Cerebellar nuclear complex (tissue), 1 donor: Measurements from ENCODE around the gene C16orf95.

Experiments used
- DNase-seq, 2 experiments: peaks; one replicate each; lab custom pipeline; 2025; lab: John Stamatoyannopoulos, UW

C16orf95 gene

GRCh38 chr16:87332150-87332549, 15.0 kb upstream of the C16orf95 start:
- no peak for DNase-seq

GRCh38 chr16:87331241-87331801, 14.1 kb upstream of the C16orf95 start:
- no peak for DNase-seq

DNA sequence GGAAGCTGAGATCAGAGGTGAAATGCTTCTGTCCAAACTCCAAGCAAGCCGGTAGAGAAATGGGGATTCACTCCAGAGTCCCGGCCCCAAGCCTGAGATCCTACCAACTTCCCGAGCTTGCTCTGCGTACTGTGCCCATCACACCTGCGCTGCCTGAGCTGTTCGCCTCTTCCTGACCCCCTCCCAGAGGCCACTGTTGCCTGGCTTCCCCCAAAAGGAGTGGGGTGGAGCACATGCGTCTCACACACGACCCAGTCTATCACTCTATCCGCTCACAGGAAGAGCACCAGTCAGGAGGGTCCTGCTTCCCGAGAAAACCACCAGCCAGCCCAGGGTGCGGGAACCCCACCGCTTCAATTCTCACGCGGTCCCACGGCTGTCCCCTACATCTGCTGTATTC, 13.5 kb upstream of the C16orf95 start:
- DNase-seq = no peak

- no peak for DNase-seq
Measured at GRCh38 chr16:87330257-87330624, 13.0 kb upstream of the C16orf95 start.

GRCh38 chr16:87329436-87330256, 12.5 kb upstream of the C16orf95 start:
- DNase-seq = no peak

- peak in 1 of 2 experiments; percentile 60 for DNase-seq
Measured at GRCh38 chr16:87328846-87329245, 11.7 kb upstream of the C16orf95 start.

DNA sequence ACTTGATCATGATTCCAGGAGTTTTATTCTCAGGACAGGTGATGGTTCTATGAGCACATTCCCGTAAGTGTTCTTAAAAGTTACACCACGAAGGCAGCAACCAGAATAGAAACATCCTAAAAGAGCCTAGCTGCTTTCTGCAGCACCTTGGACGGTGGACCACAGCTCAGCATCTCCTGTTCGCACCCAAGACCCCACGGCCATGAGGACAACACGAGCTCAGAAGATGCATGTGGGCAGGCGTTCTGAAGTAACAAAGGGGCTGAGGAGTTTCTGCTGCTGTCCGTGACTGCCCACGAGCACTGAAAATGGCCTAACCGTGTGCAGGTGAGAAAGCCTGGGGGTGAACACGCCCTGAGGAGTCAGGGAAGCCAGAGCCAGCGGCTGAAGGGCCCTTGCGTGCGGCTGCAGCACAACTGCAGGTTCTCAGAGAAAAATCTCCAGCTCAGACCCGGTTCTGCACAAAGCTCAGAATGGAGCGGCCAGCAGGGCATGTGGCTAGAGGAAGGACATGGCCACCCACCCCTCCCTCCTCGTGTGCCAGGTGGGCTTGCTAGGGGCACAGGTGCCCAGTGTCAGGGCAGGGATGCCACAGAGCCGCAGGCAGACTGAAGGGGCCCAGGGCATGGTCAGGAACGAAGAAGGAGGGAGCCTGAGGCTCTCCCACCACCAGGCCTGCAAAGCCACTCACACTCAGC, 10.8 kb upstream of the C16orf95 start:
- DNase-seq = no peak

DNA sequence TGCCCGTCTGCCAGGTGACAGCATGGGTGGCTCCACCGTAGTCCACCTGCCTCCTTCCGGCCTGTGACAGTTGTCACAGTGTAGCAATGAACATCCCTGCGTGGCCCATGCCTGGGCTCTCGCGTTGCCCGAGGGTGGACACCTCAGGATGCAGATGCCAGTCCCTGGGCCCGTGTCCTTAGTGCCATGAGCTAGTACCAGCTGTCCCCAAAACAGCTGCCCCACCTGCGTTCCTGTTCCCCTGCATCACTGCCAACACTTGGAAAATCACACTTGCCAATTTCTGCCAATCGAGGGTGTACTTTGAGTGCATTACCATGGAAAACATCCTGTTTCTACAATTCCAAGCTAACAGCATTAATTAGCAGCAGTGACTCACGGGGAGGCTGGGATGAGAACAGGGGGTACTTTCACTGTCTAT, 9.0 kb upstream of the C16orf95 start:
- no peak for DNase-seq

- DNase-seq = no peak
Measured at GRCh38 chr16:87325423-87325858, 8.2 kb upstream of the C16orf95 start.

DNA sequence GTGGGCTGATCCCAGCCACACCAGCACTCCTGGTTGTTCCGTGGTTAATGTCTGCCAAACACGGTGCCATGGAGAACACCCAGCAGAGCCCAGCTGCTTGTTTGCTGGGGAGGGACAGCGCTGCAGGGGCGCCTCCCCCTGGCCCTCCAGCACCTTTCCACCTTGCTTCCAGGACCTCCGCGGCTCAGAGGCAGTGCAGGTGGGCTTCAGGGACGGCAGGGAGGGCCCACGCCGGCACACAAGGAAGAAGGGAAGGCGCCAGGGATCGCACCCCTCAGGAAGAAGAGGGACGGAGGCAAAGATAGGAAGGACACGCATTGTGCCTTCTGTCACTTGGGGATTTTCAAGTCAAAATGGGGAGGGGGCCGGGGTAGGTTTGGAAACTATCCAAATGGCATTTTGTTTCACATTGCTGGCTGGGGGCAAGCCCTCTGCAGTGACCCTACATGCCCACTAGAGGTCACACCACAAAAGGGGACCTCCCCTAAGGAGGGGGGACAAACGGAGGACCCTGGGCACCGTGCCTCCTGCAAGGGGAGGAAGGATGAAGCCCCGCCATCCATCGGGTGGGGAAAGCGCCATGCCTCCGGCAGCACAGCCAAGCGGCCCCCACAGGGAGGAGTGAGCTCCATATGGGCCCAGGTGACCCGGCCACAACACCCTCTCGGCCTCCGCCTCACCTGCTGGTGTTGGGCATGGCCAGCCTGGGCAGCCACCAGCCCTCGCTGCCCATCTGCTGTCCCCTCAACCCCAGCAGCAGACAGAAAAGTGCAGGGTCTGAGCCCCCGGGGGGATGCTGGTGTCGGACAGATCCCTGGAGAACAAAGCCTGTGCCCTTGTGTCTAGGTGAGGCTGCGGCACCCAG, 7.5 kb upstream of the C16orf95 start:
- peak in 1 of 2 experiments; percentile 40 for DNase-seq

GRCh38 chr16:87323727-87324410, 6.7 kb upstream of the C16orf95 start:
- no peak for DNase-seq

DNA sequence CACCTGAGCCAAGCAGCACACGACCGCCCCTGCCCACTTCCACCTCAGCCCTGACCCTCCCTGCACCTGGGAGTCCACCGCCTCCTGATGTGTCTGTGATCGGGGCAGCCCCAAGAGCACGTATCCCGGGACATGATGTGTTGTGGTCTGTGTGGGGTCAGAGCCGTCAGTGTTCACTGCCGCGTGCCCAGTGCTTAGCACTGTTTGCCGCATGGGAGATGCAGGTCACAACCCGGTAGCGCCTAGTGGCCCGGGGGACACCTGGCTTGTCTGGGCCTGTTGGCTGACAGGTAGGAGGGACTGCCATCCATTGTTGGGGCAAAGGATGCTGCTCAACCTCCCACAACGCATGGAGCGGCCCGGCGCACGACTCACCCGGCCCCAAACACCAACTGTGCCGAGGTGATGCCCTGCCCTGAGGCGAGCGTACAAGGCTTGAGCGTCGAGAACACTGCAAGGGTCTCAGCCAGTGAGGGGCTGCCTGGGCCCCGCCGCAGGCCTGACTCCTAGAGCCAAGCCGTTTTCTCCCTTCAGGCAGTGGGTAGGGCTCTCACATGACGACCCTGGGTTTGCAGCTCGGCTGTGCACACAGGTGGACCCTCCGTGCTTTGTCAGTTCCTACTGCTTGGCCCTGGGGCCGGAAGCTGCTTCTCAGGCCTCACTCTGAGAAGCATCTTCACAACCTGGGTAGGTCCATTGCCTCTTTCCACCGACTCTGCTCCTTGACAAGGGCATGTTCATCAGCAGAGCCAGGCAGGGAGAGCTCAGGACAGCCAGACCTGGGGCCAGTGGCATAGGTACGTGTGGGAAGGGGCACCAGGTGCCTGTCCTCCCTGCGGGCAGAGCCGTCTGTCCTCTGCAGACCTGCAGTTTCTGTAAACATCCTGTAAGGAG, 5.9 kb upstream of the C16orf95 start:
- DNase-seq = no peak

- no peak for DNase-seq
Measured at GRCh38 chr16:87322360-87322759, 5.2 kb upstream of the C16orf95 start.

DNA sequence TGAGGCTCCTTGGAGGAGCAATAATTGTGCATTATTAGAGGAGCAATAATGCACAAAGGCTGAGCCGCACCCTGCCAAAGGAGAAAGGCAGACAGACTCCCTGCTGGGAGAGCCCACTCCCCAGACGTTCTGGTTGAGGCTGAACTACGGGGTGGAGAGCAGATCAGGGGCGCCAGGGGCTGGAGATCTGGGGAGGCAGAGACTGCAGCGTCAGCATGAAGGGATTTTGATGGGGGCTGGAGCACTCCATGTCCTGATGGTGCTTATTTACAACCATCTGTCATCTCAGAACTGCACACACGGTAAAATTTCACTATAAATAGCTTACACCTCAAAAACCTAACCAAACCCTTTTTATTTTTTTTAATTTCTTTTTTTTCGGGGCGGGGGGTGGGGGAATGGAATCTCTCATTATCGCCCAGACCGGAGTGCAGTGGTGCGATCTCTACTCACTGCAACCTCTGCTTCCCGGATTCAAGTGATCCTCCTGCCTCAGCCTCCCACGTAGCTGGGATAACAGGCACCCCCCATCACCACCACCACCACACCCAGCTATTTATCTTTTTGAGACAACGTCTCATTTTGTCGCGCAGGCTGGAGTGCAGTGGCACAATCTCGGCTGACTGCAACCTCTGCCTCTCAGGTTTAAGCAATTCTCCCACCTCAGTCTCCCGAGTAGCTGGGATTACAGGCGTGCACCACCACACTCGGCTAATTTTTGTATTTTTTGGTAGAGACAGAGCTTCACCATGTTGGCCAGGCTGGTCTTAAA, 4.3 kb upstream of the C16orf95 start:
- DNase-seq = peak in 1 of 2 experiments; percentile 64

- no peak for DNase-seq
Measured at GRCh38 chr16:87320510-87321227, 3.5 kb upstream of the C16orf95 start.

DNA sequence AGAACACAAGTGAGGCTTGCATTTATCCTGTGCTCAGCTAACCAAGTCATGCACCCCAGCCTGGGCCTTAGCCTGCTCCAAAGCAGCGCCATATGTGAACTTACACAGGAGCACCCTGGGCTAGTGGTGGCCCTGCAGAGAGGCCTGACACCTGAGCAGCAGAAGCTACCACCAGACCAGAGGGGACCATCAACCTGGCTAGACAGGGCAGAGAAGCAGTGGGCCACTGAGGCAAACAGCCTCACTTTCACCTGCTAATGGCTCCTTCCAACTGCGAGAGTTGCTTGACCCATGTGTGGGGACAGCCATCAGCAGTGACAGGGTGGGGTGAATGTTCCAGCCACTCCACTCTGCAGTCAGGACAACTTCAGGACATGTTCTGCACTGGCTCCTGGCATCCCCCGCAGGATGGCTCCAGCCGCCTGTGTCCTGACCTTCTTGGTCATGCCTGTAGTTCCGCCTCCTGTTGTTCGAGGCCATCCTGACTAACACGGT, 2.9 kb upstream of the C16orf95 start:
- DNase-seq = no peak

DNA sequence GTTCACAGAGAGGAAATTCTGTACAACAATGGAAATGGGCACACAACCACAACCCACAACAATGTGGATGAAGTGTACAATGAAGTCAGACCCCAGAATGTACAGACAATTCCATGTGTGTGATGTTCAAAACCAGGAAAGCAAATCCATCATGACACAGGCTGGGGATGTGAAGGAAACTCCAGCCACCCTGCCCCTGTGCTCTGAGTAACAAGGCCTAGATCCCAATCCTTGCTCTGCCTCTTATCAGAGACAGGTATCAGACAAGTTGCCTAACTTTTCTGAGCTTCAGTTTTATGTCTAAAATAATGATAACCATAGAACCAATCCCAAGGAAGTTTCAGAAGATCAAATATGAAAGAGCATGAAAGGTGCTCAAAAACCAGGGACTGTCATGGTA, 1.8 kb upstream of the C16orf95 start:
- no peak for DNase-seq

GRCh38 chr16:87317750-87318644, 805 bp upstream of the C16orf95 start:
- no peak for DNase-seq
